ENCODE data around the gene CCDC170.

GRCh38 chr6:151633526-151634335 is 139.9 kb downstream of the CCDC170 start:
- TF ChIP-seq YY1 (IDR thresholded peaks at IDR 0.05; ENCODE audit: insufficient read depth, insufficient read length): no peak
- TF ChIP-seq SUZ12 (IDR thresholded peaks at IDR 0.05; ENCODE audit: extremely low read depth, insufficient read depth, insufficient read length): no peak
- TF ChIP-seq ZNF274 (IDR thresholded peaks at IDR 0.05; ENCODE audit: low read depth, low read length): no peak

Measured in NT2/D1 (cell line).